AG09319 (cell line): ENCODE results near the gene B3GLCT.
A peak's percentile ranks its signal among the peaks of the same experiment; 100 is the strongest.

Experiments used
- DNase-seq: peaks from one replicate; pipeline ENCODE4 v3.0.0-alpha.2; 2010; ENCODE audit warnings: low read depth; ENCODE audit errors: extremely low read depth
- TF ChIP-seq, protein P1 (sequence below): IDR thresholded peaks from 2 replicates; pipeline ENCODE4 v1.5.1; 2011; ENCODE audit warnings: low read depth, mild to moderate bottlenecking, inconsistent platforms, low read length, moderate library complexity

Gene B3GLCT

DNA sequence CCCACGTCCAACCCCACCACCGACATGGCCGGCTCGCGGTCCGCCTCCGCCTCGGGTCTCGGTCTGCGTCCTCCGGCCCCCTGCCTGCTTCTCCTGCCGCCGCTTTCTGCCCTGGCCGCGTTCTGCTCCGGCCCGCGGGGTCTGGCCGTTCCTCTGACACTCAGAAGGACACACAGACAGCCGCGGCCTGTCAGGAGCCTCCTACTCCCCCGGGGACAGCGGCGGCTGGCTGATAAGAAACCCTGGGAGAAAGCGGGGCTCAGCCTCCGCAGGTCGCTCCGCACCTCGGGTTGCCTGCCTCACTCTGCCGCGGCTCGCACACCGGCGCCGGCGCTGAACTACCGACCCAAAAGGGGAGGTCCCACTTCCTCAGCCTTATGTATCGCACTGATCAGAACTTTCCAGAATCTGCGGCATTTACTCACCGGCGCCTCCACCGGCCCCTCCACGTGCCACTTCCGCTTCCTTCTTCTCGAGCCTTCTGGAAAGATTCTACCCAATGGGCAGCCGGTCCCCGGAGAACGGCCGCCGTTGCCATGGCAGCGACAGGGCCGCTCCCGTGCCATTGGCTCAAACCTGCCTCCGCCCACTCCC, 38.1 kb upstream of the B3GLCT start, which contains the start of gene HSPH1:
Gene HSPH1 (minus strand): TSS at position 348 of the 594 bp plus-strand sequence. CDS start 322 bp downstream, at position 26.
- peak; percentile 92 for DNase-seq
- TF ChIP-seq, protein P1, sequence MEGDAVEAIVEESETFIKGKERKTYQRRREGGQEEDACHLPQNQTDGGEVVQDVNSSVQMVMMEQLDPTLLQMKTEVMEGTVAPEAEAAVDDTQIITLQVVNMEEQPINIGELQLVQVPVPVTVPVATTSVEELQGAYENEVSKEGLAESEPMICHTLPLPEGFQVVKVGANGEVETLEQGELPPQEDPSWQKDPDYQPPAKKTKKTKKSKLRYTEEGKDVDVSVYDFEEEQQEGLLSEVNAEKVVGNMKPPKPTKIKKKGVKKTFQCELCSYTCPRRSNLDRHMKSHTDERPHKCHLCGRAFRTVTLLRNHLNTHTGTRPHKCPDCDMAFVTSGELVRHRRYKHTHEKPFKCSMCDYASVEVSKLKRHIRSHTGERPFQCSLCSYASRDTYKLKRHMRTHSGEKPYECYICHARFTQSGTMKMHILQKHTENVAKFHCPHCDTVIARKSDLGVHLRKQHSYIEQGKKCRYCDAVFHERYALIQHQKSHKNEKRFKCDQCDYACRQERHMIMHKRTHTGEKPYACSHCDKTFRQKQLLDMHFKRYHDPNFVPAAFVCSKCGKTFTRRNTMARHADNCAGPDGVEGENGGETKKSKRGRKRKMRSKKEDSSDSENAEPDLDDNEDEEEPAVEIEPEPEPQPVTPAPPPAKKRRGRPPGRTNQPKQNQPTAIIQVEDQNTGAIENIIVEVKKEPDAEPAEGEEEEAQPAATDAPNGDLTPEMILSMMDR = peak; percentile 26

DNA sequence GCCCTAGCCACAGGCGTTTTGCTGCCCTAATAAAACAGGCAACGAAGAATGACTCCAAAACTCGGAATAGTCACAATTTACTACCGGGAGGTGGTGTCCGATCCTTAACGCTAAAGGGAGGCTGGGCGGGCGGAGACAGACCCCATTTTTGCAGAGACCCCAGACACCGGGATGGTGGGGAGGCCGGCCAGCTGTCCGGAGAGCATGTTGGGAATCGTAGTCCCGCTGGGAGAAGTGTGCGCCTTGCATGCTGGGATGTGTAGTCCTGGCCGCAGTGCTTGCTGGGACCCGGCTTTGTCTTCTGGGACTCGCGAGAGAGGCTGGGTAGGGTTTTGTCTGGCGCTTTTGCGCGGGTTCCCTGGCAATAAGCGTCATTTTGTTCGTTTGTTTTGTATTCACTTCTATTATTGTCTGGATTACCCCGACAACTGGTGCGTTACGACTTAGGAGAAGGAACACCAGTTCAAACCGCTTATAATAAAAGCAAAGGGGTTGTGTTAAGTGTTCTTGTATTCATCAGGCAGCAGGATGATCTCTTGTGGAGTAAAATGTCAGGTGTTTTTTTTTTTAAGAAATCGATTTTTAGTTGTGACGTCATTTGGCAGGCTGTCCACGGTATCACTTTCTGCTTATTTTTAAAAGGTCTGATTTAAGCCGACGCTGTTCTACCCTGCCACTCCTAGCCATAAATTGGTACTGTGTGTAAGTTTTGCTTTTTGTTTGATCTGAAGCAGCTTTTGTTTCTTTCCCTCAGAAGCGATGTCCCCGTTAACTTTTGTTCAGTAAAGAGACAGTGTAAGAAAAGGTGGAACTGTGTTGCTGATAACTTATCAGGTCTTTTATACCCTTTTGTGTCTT, 37.4 kb upstream of the B3GLCT start:
- TF ChIP-seq, protein P1 = no peak
- DNase-seq = peak; percentile 94

DNA sequence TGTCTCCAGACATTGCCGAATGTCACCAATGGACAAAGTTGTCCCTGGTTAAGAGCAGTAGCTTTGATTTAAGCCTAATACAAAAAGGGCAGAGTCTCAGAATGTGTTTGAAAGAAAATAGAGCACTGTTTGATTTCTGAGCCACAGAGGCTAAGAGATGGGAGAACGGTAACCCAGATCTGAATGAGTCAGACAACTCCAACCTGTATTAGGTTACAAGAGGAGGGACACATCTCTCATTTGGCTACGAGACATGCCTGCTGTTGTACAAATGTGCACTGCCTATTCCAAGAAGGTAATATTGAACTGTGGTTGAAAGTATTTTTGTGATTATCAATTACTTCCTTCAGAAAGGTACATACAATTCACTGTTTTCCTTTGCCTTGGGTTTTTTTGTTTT, 33.2 kb upstream of the B3GLCT start:
- TF ChIP-seq, protein P1 = no peak
- DNase-seq = no peak

DNA sequence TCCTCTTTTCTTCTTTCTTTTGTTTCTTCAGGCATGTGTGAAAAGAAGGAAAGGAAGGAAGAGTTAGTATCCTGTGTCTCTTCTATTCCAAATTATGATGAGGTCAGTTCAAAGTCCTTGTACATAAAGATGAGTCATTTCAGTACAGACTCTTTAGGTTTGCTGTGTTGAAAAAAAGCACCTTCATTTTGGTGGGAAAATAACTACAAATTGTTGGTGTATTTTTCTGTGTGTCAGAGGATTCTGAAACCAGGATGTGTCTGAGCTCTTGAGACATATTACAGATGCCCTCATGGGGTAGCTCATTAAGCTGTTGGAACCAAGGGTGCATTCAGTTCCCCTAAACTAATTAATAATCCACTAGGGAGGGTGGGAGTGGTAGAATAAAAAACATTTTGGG, 32.3 kb upstream of the B3GLCT start:
- no peak for DNase-seq

DNA sequence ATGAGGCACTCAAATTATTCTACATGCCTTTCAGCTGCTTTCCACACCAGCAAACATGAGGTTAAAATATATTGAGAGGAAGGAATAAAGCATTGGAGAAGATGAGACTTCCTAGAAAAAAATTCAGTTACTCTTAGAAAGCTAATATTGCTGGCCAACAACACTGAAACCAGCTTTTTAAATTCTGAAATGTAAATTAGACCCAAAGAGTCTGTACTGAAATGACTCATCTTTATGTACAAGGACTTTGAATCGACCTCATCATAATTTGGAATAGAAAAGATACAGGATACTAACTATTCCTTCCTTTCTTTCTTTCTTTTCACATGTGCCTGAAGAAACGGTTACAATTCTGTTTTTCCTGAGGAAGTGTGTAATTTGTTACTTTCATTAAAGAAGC, 31.6 kb upstream of the B3GLCT start:
- TF ChIP-seq, protein P1 = no peak
- DNase-seq = no peak

More for the DNA sequence above, 32.3 kb upstream of the B3GLCT start:
- TF ChIP-seq, protein P1 = no peak

DNA sequence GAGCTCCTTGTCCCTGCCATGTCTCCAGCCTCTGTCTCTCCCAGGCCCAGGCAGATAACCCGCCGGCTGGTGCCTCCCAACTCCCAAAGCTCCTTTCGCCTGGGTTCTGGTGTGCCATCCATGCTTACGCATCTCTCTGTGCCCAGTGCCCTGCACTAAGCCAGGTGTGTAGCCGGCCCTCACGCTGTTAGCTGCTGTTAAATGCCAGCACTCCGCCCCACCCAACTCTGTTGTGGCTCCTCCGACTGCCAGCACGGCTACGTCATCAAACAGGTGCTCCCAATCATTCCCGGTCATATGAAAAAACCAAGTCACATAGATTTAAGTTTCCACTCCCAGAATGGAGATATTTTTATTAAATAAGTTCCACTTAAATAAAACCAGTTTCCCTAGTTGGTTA, 31.0 kb upstream of the B3GLCT start:
- TF ChIP-seq, protein P1 = no peak
- no peak for DNase-seq

DNA sequence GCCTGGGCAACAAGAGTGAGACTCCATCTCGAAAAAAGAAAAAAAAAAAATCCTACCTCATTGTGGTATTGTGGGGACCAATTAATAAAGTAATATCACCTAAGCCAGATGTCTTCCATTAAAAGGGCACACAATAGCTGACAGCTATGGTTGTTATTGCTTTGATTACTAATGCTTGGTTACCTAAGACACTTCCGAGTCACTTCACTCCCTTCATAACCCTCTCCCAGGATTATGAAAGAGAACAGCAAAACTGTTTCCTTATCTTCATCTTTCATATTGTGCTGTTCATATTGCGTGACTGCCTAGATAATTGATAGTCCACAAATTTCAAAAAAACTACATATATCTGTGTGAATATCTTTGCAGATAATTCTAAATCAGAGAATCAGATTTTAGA, 27.8 kb upstream of the B3GLCT start:
- DNase-seq = no peak
- TF ChIP-seq, protein P1 = no peak
